Panc1 (cell line): ENCODE data around the gene DOCK3. TPM values are rescaled to one million over a fixed set of nuclear protein-coding genes. Genes with fewer than 3 reads are reported as not detected.

Source experiments
- ATAC-seq: fragments of 200-7000 bp; cut with Tn5 transposase; 2 replicates; pipeline ENCODE4 v1.9.1; 2020; ENCODE audit warnings: mild to moderate bottlenecking, moderate library complexity
- BruUV-seq: library from RNA; stranded (reverse); fragments of 400-500 nt; replicated peaks from 2 replicates; lab custom pipeline; 2021; lab: Mats Ljungman, UMichigan
- CTCF ChIA-PET: fragments of 300-600 bp; sonication (Branson Sonifier 250); formaldehyde crosslinking; loops from one replicate; lab custom pipeline; 2022; ENCODE audit warnings: antibody characterized with exemption; lab: Charles Lee
- POLR2A ChIA-PET: fragments of 300-600 bp; sonication (Branson Sonifier 250); formaldehyde crosslinking; loops from one replicate; lab custom pipeline; 2022; ENCODE audit warnings: antibody characterized with exemption; lab: Charles Lee
- DNase-seq: peaks from one replicate; pipeline ENCODE4 v3.0.0-alpha.2; 2010; ENCODE audit warnings: low read depth, low spot score
- H3K27ac ChIP-seq: 2 replicates; pipeline ENCODE4 v1.5.1; 2011; ENCODE audit warnings: mild to moderate bottlenecking, low read length, inconsistent platforms
- H3K27me3 ChIP-seq: fragments of 200-500 bp; sonication (Bioruptor generic); 2 replicates; pipeline ENCODE4 v1.6.0; 2014; ENCODE audit warnings: low read length, inconsistent platforms; ENCODE audit not compliant: control insufficient read depth, insufficient read depth
- H3K36me3 ChIP-seq: fragments of 200-500 bp; sonication (Bioruptor generic); 2 replicates; pipeline ENCODE4 v1.5.1; 2014; ENCODE audit warnings: inconsistent platforms, mild to moderate bottlenecking, low read length, moderate library complexity; ENCODE audit not compliant: control insufficient read depth, insufficient read depth
- H3K4me1 ChIP-seq: 2 replicates; pipeline ENCODE4 v1.5.1; 2011; ENCODE audit warnings: inconsistent platforms, mild to moderate bottlenecking, low read length, moderate library complexity; ENCODE audit not compliant: control insufficient read depth, insufficient read depth
- H3K4me3 ChIP-seq, 2 experiments: 2 replicates each; pipeline ENCODE4 v1.5.1; 2011 to 2012; ENCODE audit warnings: low read depth in 2 of 2, low read length in 2 of 2, mild to moderate bottlenecking in 2 of 2, inconsistent platforms in 1 of 2, moderate library complexity in 1 of 2
- H3K9me3 ChIP-seq: fragments of 200-500 bp; sonication (Bioruptor generic); 2 replicates; pipeline ENCODE4 v1.5.1; 2014; ENCODE audit warnings: low read depth, mild to moderate bottlenecking, inconsistent platforms, low read length, moderate library complexity; ENCODE audit not compliant: control insufficient read depth, insufficient read depth
- POLR2AphosphoS5 ChIP-seq: IDR thresholded peaks from 2 replicates; pipeline ENCODE4 v1.6.1; 2012; ENCODE audit warnings: mild to moderate bottlenecking, low read depth, low read length, moderate library complexity
- SIN3A ChIP-seq: IDR thresholded peaks from 2 replicates; pipeline ENCODE4 v1.6.1; 2012; ENCODE audit warnings: low read depth, mild to moderate bottlenecking, low read length, moderate library complexity, borderline replicate concordance; ENCODE audit not compliant: insufficient read depth
- TCF7L2 ChIP-seq: IDR thresholded peaks from 2 replicates; pipeline ENCODE4 v1.6.1; 2011; ENCODE audit warnings: mild to moderate bottlenecking, low read depth, low read length, inconsistent platforms
- in situ Hi-C: cut with HindIII; loops from 2 replicates; pipeline ENCODE4 v1.10.0; 2016; ENCODE audit warnings: low sequenced_read_pairs, low pct_unique_long_range_greater_than_20kb
- intact Hi-C: fragments of 100-400 bp; cut with micrococcal nuclease; formaldehyde crosslinking; loops from one replicate; pipeline ENCODE4 v1.10.0; 2022; ENCODE audit not compliant: unreplicated experiment
- total RNA-seq: library from RNA; stranded (reverse); gene quantifications from one replicate; pipeline ENCODE4 v1.2.1, GENCODE V29; 2021; ENCODE audit not compliant: unreplicated experiment
- TF ChIP-seq, protein P1 (sequence below), 2 experiments: IDR thresholded peaks; 2 replicates each; pipeline ENCODE4 v1.6.1; 2011 to 2012; ENCODE audit warnings: low read depth in 2 of 2, control low read depth in 1 of 2, low read length in 1 of 2, mild to moderate bottlenecking in 1 of 2, moderate library complexity in 1 of 2; ENCODE audit not compliant: insufficient read depth in 1 of 2
- TF ChIP-seq, protein P2 (sequence below): fragments of 450-650 bp; IDR thresholded peaks from 2 replicates; pipeline ENCODE4 v1.5.1; 2017; ENCODE audit warnings: mild to moderate bottlenecking

Gene DOCK3
- total RNA-seq, 1 experiment from 2014 or later: 0.21 TPM

DNA sequence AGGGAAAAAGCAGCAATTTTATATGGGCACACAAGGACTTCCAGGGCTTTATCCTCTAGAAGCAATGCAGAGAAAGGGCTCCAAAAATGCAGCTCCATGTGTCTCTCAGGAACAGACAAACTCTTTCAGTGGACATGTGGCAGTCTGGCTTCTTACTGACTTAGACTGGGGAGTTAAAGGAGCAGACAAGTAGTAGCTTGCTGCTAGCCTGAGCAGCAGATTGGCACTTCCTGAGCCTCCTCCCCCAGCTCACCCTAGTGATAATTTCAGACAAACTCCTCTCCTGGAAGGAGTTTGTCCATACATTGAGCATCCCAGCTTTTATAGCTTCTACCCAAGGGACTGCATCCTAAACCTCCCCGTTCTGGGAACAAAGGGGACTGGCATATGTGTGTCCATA lies 608.7 kb downstream of the DOCK3 start:
- no peak for TF ChIP-seq TCF7L2
- no peak for TF ChIP-seq SIN3A
- TF ChIP-seq, protein P1, sequence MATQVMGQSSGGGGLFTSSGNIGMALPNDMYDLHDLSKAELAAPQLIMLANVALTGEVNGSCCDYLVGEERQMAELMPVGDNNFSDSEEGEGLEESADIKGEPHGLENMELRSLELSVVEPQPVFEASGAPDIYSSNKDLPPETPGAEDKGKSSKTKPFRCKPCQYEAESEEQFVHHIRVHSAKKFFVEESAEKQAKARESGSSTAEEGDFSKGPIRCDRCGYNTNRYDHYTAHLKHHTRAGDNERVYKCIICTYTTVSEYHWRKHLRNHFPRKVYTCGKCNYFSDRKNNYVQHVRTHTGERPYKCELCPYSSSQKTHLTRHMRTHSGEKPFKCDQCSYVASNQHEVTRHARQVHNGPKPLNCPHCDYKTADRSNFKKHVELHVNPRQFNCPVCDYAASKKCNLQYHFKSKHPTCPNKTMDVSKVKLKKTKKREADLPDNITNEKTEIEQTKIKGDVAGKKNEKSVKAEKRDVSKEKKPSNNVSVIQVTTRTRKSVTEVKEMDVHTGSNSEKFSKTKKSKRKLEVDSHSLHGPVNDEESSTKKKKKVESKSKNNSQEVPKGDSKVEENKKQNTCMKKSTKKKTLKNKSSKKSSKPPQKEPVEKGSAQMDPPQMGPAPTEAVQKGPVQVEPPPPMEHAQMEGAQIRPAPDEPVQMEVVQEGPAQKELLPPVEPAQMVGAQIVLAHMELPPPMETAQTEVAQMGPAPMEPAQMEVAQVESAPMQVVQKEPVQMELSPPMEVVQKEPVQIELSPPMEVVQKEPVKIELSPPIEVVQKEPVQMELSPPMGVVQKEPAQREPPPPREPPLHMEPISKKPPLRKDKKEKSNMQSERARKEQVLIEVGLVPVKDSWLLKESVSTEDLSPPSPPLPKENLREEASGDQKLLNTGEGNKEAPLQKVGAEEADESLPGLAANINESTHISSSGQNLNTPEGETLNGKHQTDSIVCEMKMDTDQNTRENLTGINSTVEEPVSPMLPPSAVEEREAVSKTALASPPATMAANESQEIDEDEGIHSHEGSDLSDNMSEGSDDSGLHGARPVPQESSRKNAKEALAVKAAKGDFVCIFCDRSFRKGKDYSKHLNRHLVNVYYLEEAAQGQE (IDR thresholded peaks at IDR 0.05; ENCODE audit: insufficient read depth in 1 of 2, low read depth in 2 of 2, low read length in 1 of 2): no peak
- TF ChIP-seq, protein P2, sequence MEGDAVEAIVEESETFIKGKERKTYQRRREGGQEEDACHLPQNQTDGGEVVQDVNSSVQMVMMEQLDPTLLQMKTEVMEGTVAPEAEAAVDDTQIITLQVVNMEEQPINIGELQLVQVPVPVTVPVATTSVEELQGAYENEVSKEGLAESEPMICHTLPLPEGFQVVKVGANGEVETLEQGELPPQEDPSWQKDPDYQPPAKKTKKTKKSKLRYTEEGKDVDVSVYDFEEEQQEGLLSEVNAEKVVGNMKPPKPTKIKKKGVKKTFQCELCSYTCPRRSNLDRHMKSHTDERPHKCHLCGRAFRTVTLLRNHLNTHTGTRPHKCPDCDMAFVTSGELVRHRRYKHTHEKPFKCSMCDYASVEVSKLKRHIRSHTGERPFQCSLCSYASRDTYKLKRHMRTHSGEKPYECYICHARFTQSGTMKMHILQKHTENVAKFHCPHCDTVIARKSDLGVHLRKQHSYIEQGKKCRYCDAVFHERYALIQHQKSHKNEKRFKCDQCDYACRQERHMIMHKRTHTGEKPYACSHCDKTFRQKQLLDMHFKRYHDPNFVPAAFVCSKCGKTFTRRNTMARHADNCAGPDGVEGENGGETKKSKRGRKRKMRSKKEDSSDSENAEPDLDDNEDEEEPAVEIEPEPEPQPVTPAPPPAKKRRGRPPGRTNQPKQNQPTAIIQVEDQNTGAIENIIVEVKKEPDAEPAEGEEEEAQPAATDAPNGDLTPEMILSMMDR: no peak
- no peak for TF ChIP-seq POLR2AphosphoS5
- H3K27ac ChIP-seq: no peak overlapping the region
- no peaks in the 10 kb centered on the region for H3K36me3 ChIP-seq
- in situ Hi-C loops: no loop called here
- BruUV-seq: no TSS peak
- no peaks in the 10 kb centered on the region for H3K4me1 ChIP-seq
- H3K9me3 ChIP-seq: no peaks in the 10 kb centered on the region
- CTCF ChIA-PET: no interaction called here
- no peaks in the 10 kb centered on the region for H3K27me3 ChIP-seq
- POLR2A ChIA-PET: no interaction called here
- H3K4me3 ChIP-seq: no peak overlapping the region
- ATAC-seq (no peak), DNase-seq (no peak)
- intact Hi-C loops: no loop called here

DNA sequence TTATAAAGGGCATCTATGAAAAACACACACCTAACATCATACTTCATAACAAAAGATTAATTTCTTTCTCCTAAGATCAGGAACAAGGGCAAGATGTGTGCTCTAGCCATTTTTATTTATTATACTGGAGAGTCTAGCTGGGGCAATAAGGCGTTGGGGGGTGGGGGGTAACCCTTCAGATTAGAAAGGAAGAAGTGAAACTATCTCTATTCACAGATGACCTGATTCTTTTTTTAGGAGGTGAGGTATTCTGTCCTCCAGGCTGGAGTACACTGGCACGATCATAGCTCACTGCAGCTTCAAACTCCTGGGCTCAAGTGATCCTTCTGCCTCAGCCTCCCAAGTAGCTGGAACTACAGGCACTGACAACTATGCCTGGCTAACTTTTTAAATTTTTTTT lies 620.9 kb downstream of the DOCK3 start:
- no TSS peak for BruUV-seq
- POLR2A ChIA-PET: no interaction called here
- Histone ChIP-seq H3K9me3 (no peaks in the 10 kb centered on the region), H3K4me3 (no peak overlapping the region), H3K27ac (no peak overlapping the region), H3K4me1 (no peaks in the 10 kb centered on the region), H3K27me3 (no peaks in the 10 kb centered on the region), H3K36me3 (no peaks in the 10 kb centered on the region)
- CTCF ChIA-PET: no interaction called here
- TF ChIP-seq SIN3A (no peak), POLR2AphosphoS5 (no peak), TCF7L2 (no peak)
- TF ChIP-seq, protein P2: no peak
- TF ChIP-seq, protein P1 (IDR thresholded peaks at IDR 0.05; ENCODE audit: insufficient read depth in 1 of 2, low read depth in 2 of 2, low read length in 1 of 2): no peak
- no peak for ATAC-seq
- intact Hi-C loops: no loop called here
- in situ Hi-C loops: no loop called here
- DNase-seq: no peak
